HG03025 (cell line): ENCODE measurements around the gene GTF3C1.

Experiments used
- ATAC-seq: cut with Tn5 transposase; IDR thresholded peaks from one replicate; pipeline ENCODE4 v1.9.1; 2021; ENCODE audit warnings: mild to moderate bottlenecking, moderate library complexity; ENCODE audit not compliant: unreplicated experiment, low FRiP score

GTF3C1 gene

GRCh38 chr16:27526180-27526579, 23.5 kb downstream of the GTF3C1 start:
- no peak for ATAC-seq

DNA sequence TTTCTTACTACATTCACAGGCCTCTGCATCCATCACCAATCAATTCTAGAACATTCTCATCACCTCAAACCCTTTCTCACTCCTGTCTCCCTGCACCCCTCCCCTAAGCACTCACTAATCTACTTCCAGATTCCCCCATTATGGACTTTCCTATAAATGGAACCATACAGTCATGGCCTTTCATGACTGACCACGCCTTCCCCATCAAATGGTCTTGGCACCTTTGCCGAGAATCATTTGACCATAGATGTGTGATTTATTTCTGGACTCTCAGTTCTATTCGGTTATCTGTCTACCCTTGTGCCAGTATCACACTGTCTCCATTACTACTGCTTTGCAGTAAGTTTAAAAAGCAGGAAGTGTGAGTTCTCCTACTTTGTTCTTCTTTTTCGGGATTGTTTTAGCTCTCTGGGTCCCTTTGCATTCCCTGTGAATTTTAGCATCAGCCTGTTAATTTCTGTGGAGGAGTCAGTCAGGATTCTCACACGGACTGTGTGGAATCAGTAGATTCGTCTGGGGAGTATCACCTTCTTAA, 27.5 kb downstream of the GTF3C1 start:
- no peak for ATAC-seq

- ATAC-seq, result no peak
Measured at GRCh38 chr16:27520982-27521673, 28.6 kb downstream of the GTF3C1 start.

GRCh38 chr16:27518226-27518625, 31.5 kb downstream of the GTF3C1 start:
- ATAC-seq, result no peak

GRCh38 chr16:27517664-27518063, 32.0 kb downstream of the GTF3C1 start:
- no peak for ATAC-seq

GRCh38 chr16:27516365-27516764, 33.3 kb downstream of the GTF3C1 start:
- ATAC-seq, result no peak

- ATAC-seq, result no peak
Measured at GRCh38 chr16:27515874-27516353, 33.8 kb downstream of the GTF3C1 start.

DNA sequence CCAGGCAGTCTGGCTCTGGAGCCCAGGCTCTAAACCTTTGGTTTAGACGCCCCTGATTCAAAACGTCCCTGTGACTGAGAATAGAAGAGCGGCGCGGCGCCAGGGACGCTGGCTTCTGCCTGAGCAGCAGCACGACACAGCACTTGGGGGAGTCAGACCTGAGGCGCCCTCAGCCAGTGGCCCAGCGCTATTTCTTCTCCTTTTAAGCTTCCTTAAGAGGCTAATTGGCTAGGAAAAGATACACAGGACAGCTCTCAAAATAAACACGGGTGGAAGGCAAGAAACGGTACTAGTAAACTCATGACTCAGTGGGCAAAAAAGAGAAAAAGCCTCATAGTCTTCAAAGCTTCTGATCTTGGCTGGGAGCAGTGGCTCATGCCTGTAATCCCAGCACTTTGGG, 34.9 kb downstream of the GTF3C1 start:
- ATAC-seq, result no peak

DNA sequence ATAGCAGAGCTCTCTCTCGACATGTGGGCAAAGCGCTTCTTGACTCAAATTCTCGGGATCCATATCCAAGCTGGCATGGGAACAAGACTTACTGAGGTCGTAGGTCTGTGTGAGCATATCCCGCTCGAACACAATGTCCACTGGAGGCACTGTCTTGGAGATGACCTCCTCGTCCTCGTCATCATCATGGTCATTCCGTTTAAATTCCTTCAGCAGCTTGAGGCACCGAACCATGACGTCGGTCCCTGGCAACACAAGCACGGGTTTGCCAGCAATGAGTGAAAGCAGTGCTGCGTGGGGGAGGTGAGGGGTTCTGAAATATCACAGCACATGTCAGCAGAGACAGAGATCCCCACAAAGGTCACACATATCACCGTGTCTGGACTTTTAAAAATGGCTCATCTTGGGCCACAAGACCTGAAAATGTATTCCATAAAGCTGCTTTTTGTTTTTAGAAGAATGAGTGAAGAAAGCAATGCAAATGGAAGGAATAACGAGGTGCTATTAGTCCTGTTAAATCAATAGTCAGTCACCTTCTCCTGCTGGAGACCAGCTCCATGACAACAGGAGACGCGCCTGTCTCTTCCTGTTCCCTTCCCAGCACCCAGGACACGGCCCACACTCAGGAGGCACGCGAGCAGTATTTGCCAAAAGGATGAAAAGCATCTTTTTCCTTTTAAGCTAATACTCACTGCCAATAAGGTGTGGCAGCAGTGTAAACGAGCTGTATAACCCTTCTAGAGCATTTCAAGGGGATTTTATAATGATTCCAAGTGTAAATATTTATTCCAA, 37.9 kb downstream of the GTF3C1 start:
- no peak for ATAC-seq

GRCh38 chr16:27508476-27508875, 41.2 kb downstream of the GTF3C1 start:
- ATAC-seq, result no peak

DNA sequence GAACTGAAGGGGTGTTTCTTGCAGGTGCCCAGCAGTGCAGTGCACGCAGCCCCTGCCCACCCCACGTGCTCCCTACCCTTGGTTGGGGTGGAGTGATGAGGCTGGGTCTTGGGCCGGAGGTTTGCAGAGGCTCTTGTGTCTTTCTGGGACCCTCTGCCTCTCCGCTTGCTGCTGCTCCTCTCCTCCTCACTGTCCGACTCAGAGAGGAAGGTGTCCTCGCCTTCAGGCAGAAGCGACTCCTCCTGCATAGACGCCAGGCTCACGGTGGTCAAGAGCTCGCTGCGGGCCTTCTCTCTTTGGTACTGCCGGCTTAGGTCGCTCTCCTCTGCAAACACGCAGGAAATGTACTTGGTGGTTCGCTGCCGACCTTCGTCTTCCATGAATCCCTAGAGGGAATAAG, 42.9 kb downstream of the GTF3C1 start:
- ATAC-seq, result no peak

- ATAC-seq, result no peak
Measured at GRCh38 chr16:27505297-27506236, 44.1 kb downstream of the GTF3C1 start.

GRCh38 chr16:27503662-27504061, 46.1 kb downstream of the GTF3C1 start:
- no peak for ATAC-seq

GRCh38 chr16:27500801-27501200, 48.9 kb downstream of the GTF3C1 start:
- no peak for ATAC-seq

GRCh38 chr16:27499659-27500055, 50.1 kb downstream of the GTF3C1 start:
- no peak for ATAC-seq

DNA sequence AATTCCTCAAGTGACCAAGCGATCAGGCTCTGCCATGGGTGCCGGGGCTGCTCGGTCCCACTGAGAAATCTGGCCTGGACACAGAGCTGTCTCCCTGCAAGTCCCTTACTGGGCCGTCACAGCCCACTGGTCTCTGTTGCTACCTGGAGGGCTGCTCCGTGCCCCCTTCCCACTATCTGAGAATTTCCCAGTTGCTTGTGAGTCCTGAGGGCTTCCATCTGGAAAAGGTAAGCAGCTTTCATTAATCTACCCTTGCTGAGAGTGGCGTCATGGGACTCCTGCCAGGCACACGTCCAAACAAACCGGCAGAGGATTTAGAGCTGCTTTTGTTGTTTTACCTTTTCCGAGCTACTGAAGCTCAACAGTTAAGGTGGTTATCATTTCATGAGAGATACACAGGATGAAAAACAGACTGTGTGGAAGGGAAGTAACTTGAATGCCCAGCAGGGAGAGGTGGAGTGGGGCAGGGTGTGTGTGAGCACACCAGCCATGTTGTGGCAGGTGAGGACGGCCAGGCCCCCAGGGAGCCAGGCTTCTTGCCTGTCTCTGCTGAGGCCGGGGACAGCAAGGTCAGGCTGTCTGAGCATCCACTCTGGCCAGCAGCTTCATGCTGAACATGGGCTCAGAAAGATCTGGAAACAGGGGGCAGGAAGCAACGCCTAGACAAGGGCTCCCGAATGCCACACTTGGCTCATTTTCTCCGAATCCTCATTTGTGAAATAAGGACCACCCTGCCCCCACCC, 50.6 kb downstream of the GTF3C1 start:
- no peak for ATAC-seq

DNA sequence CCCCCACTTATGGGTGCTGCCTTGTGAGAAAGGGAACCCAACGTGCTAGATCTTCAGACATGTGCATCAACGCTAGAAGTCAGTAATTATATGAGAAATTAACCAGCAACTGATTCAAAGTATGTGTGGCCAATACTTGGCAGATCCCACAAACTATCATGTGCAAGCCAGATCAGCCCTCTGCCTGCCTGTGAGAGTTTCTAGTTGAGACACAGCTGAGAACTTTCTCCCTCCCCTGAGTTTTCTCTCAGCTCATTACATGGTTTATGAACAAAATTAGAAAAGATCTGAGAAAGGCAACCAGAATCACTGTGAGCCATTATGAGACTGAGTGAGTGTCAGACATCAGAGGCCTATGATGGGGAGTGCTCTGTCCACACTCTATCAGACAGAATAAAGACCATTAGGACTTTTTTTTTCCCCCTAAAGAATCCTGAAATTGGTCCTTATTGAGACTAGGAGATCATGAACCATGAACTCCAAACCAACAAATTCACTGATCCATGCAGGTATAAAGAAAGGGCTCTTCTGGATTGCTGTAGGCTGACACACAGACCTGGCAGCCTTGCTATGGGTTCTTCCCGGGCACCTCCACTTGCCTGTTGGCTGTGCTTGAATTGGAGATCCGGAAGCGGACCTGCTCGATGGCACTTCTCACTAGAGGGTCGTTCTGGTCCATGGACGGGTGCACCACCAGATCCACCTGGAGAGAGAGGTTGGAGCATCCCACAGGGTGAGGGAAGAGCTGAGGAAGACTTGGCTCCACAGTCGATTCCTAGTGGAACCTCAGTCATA, 51.5 kb downstream of the GTF3C1 start:
- ATAC-seq, result no peak

DNA sequence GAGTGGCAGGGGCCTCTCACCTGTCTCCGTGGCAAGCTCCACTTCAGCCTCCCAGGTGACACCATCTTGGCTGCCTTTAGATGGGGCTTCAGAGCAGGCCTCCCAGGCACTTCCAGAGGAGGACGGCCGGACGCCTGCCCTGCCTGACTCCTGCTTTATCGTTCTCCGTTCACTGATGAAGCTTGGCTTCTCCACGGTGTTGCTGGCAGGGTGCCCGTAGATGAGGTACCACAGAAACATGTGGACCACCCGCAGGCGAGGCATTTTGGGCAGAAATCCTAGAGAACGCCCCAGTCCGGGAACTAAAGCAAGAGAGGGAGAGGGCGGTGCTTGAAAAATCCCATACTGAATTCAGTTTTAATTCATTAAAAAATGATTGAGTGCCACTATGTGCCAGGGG, 54.5 kb downstream of the GTF3C1 start:
- ATAC-seq, result no peak

- ATAC-seq, result no peak
Measured at GRCh38 chr16:27492588-27492979, 57.1 kb downstream of the GTF3C1 start.
